HG02763 (cell line): ENCODE data around the gene IL13RA1.
"Not testable (repeated sequence)": the region's sequence is repeated elsewhere in the genome, so short reads cannot be mapped to it uniquely, and the experiment has no call there.

ENCODE experiments used
- ATAC-seq: cut with Tn5 transposase; IDR thresholded peaks from one replicate; pipeline ENCODE4 v1.9.1; 2021; ENCODE audit warnings: mild to moderate bottlenecking, moderate library complexity; ENCODE audit not compliant: unreplicated experiment

IL13RA1 gene

GRCh38 chrX:118726887-118727685 is at the start of gene IL13RA1:
TSS of gene IL13RA1 (plus strand) at chrX:118727606. CDS start at chrX:118727639, 33 bp downstream.
- ATAC-seq: peak; percentile 62

GRCh38 chrX:118679290-118679689 is 48.1 kb upstream of the IL13RA1 start:
- ATAC-seq: no peak

DNA sequence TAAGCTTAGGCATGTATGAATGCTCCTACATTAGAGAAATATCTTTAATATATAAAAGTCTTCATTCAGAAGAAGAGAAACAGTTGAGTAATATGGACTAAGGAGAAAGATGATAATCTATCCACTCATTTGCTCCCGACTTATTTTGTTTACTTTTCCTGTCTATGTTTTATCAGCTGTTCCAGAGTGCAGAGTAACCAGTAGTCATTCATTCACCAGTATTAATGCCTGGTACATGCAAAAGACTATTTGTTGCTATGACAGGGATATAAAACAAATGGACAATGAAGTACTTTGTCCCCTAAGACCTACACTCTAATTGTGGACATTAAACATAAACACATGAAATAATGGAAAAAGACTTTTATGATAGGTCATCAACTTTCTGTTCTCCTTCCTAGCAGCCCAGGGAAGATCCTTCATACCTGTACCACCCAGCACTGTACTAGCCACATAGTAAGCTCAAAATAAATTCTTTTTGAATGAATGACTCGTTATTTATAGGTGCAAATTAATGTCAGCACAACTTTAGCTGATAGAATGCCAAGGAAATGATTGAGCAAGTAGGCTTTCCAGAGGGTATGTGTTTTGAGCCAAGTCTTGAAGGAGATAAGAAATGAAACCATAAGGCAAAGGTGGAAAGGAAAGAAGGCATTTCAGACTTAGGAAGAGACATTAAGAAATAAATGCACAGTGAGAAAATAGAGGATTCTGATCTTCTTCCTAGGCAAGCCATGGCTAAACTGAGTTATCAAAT is 45.0 kb upstream of the IL13RA1 start:
- no peak for ATAC-seq

DNA sequence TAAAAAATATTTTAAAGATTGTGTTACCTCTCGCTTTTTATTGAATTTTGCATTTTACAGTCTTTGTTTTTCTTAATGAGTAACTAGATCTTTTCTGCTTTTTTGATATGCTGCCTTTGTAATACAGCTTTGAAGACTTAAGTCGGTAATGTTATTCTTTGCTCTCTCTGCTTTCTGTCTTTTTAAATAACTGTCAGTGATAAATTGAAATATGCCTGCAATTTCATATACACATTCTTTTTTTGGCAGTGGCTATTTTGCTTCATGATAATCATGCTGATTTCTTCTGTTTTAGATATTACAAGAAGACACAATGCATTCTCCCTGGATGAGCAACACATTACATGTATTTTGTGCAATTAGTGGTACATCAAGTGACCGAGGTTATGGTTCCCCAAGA is 42.0 kb upstream of the IL13RA1 start:
- ATAC-seq: no peak

GRCh38 chrX:118688935-118689334 is 38.5 kb upstream of the IL13RA1 start:
- no peak for ATAC-seq

DNA sequence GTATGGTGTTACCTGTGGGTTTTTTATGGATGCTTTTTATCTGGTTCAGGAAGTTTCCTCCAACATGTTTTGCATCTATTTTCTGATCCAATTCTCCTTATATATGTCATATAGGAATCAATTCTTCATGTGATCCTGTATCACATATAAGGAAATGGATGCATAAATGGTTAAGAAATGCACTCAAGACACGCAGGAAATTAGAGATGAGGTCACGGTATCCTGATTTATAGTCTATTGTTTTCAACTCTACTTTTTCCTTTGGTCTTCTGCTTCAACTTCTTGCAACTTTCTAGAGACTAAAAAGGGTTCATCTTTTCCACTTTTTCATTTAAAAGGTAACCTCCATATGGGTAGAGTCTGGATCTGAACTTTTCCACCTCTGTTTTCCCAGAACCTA is 33.6 kb upstream of the IL13RA1 start:
- no peak for ATAC-seq

GRCh38 chrX:118694638-118695037 is 32.8 kb upstream of the IL13RA1 start:
- ATAC-seq: no peak

GRCh38 chrX:118698516-118699170 is 28.8 kb upstream of the IL13RA1 start:
- ATAC-seq: no peak

DNA sequence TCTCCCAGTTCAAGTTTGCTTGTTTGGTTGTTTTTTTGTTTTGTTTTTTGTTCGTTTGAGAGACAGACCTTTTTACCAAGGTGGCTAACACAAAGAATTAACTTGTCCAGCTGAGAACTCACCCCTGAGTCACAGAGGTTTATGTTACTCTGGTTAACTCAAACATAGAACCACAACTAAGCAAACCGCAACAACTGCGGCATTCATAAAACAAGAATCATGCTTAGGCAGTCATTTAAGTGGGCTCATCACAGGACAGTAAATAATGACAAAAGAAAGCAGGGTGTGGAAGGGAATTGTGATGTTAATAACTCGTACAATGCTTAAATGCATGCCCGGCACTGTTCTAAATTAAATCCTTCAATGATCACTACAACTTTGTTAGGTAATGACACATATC is 24.7 kb upstream of the IL13RA1 start:
- no peak for ATAC-seq

- ATAC-seq: no peak
Observed at GRCh38 chrX:118706681-118707080, 20.7 kb upstream of the IL13RA1 start.

DNA sequence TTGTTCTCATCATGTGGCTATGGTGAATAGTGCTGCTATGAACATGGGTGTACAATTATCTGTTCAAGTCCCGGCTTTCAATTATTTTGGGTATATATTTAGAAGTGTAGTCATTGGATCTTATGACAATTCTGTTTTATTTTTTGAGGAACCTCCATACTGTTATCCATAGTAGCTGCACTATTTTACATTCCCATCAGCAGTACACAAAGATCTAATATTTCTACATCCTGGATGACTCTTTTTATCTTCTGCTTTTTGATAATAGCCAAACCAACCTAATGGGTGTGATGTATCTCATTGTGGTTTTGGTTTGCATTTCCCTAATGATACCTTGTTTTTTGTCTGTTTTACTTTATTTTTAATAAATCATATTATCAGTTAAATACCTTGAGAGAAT is 12.9 kb upstream of the IL13RA1 start:
- ATAC-seq: no peak

GRCh38 chrX:118715917-118716316 is 11.5 kb upstream of the IL13RA1 start:
- not testable (repeated sequence) for ATAC-seq

DNA sequence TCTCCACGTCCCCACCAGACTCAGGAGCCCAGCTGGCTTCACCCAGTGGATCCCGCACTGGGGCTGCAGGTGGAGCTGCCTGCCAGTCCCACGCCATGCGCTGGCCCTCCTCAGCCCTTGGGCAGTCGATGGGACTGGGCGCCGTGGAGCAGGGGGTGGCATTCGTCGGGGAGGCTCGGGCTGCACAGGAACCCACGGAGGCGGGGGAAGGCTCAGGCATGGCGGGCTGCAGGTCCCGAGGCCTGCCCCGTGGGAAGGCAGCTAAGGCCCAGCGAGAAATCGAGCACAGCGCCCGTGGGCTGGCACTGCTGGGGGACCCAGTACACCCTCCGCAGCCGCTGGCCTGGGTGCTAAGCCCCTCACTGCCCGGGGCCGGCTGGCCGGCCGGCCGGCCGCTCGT is 10.6 kb upstream of the IL13RA1 start:
- not testable (repeated sequence) for ATAC-seq

GRCh38 chrX:118717678-118718391 is 9.6 kb upstream of the IL13RA1 start:
- no peak for ATAC-seq

- ATAC-seq: no peak
Observed at GRCh38 chrX:118718737-118719136, 8.7 kb upstream of the IL13RA1 start.

- no peak for ATAC-seq
Observed at GRCh38 chrX:118720058-118720707, 7.2 kb upstream of the IL13RA1 start.

- ATAC-seq: no peak
Observed at GRCh38 chrX:118723376-118723775, 4.0 kb upstream of the IL13RA1 start.

- ATAC-seq: no peak
Observed at GRCh38 chrX:118724365-118724764, 3.0 kb upstream of the IL13RA1 start.

GRCh38 chrX:118724775-118725174 is 2.6 kb upstream of the IL13RA1 start:
- ATAC-seq: no peak

- ATAC-seq: no peak
Observed at GRCh38 chrX:118726396-118726795, 1.0 kb upstream of the IL13RA1 start.
